Epidermal melanocyte (primary cell): ENCODE measurements around the gene GMCL1.
"Not testable (repeated sequence)": the region's sequence is repeated elsewhere in the genome, so short reads cannot be mapped to it uniquely, and the experiment has no call there.

ENCODE experiments used
- DNase-seq: peaks from one replicate; pipeline ENCODE4 v3.0.0; 2011; ENCODE audit warnings: low spot score; ENCODE audit not compliant: insufficient read length

Gene GMCL1

DNA sequence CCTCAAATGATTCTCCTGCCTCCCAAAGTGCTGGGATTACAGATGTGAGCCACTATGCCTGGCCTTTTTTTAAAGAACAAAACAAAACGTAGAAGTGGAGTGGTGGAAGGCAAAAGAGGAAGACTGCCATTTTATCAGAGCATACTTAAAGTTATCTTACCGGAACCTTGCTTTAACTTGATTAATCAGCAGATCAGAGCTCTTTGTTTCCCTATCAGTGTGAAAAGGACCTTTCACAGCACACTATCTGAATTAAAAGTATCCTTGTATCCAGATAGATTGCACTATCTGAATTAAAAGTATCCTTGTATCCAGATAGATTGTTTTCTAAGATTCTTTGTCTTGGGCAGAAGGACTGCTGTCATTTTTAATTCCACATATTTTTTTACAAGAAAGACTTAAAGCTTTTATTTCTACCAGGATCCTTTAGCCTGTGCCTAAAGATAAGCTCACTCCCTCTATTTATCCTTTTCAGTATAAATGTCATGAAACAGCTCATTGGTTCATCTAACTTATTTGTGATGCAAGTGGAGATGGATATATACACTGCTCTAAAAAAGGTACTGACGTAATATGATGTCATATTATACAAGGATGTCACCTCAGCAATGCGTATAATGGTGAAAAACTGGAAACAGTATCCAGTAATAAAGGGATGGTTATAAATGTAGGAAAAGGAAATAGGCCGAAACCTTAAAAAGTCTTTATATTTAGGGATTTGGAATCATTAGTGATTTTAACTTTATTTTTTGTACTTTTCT is 17.8 kb downstream of the GMCL1 start:
- DNase-seq = no peak

DNA sequence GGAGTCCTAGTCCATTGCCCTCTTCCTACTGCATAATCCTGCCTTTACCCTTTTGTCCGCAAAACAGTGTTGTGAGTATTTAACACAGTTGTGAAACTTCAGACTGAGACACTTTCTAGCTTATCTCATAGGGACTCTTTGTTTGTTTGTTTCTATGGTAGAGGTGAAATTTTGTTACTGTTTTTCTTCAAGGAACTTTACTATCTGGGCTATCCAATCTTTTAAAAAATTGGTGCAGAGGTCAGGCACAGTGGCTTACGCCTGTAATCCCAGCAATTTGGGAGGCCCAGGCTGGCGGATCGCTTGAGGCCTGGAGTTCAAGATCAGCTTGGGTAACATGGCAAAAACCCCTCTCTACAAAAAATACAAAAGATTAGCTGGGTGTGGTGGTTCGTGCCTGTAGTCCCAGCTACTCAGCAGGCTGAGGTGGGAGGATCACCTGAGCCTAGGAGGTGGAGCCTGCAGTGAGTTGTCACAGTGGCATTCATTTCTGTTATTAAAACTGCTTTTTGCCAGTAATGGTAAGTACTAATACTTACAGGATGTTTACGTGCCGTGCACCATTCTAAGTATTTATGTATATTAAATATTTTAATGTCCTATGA is 18.8 kb downstream of the GMCL1 start:
- DNase-seq = no peak

DNA sequence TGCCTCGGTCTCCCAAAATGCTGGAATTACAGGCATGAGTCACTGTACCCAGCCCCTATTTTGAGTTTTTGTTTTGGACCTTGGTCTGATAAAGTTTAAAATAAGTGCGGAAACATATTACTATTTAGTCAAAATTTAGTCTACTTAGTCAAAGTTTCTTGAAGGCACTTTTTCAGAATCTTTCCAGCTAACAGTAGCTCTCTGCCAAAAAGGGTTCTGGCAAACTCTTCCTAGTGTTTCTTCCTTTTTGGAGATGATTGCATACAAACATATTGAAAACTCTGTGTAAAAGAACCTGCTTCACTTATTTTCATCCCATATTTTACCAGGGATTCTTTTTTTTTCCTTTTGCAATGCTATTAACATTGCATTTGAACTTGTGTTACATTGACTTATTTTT is 28.8 kb downstream of the GMCL1 start:
- no peak for DNase-seq

DNA sequence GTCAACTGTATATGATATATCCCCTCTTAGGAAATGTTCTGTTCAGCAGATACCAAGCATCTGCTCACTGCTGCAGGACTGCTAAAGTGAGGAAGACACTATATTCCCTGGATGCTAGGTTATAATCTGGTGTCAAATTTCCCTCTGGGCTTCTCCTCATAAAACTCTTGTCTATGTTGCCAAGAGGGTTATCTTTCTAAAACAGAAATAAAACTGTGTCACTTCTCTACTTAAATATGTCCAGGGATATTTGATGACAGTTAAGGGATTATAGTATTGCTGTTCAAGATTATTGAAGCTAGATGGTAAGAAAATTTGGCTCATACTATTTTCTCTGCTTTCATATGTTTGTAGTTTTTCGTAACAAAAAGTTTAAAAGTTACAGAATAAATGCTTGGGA is 33.8 kb downstream of the GMCL1 start:
- DNase-seq = no peak

DNA sequence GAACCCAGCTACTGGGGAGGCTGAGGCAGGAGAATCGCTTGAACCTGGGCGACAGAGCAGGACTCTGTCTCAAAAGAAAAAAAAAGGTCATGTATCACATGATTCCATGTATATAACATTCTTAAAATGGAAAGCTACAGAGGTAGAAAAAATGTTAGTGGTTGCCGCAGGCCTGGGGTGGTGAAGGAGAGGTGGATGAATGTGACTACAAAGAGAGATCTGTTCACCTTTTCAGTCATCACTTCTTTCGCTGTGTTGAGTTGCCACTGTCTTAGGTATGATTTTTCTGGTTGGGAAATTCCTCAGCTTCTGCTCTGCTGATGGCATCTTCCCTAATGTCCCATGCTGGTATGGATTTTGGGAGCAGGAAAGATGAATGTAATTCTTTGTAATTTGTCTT is 59.0 kb downstream of the GMCL1 start:
- DNase-seq = no peak

DNA sequence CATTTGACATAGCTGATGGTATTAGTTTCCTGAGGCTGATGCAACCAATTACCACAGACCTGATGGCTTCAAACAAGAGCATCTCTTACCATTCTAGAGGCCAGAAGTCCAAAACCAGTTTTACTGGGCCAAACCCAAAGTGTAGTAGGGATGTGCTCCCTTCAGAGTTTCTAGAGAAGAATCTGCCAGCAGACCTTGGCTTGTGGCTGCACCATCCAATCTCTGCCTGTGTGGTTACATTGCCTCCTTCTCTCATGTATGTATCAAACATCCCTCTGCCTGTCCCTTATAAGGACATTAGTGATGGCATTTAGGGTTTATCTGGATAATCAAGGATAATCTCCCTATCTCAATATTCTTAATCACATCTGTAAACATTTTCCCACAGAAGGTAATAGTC is 59.8 kb downstream of the GMCL1 start:
- no peak for DNase-seq

DNA sequence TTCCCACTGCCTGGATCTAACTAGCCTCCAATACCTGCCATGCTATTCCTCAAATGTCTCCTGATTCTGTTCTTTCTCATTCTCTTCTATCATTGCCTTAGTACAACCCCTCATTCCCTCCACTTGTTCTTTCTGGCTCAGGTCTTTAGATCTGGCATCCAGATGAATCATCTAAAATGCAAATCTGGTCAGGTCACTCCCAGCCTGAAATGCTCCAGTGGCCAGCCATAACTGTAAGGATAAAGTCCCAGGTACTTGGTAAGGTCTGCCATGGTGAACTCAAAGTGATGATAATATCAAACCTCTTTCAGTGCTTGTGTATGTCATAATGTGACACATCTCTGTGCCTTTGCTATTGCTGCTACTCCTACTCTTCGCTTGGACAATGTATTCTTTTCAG is 61.4 kb downstream of the GMCL1 start:
- no peak for DNase-seq

DNA sequence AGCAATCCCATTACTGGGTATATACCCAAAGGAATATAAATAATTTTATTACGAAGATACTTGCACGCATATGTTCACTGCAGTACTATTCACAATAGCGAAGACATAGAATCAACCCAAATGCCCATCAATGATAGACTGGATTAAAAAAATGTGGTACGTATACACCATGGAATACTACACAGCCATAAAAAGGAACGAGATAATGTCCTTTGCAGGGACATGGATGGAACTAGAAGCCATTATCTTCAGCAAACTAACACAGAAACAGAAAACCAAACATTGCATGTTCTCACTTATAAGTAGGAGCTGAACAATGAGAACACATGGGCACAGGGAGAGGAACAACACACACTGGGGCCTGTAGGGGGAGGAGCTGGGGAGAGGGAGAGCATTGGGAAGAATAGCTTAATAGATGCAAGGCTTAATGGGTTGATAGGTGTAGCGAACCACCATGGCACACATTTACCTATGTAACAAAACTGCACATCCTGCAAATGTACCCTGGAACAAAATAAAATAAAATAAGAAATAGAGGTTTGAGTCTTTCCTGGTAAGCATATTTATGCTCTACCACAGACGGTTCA is 63.5 kb downstream of the GMCL1 start:
- not testable (repeated sequence) for DNase-seq

DNA sequence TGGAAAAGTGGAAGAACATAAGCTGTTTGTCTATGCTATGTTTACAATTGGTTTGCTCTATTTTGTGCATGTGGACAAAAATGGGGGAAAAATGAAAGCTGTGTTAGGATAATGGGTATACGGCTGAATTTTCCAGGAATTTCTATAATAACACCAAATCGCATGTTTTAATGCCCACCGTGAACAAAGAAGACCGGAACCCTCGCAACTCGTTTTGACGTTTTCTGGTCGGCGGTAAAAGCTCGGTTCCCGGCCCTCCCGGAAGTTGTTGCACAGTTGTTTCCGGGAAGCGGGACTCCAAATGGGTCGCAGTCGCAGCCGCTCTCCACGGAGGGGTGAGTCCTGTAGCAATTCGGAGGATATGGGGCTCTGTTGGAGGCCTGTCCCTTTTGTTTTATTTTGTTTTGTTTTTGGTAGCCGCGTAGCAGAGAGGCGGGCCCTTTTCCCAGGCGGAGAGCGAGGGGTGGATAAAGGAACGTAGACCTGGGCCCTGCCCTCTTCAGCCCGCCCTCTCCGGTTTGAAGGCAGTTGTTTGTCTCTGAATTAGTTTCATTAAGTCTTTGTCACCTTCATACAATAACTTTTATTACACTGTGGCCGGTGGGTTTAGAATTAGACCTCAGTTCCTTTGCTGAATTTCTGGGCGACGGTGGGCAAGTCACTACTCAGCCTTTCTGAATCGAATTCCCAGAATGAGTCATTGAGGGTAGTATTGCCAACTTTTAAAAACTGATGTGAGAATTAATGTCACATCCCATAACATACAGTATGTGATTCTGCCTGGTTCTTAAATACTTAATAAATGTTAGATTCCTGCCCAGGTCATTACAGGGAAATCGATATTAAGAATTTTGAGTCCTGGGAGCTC is 64.5 kb downstream of the GMCL1 start, which contains the start of gene SNRNP27:
SNRNP27 (plus strand) TSS at position 273 of the 868 bp plus-strand sequence; CDS start at position 302, 29 bp downstream.
- peak; percentile 68 for DNase-seq

DNA sequence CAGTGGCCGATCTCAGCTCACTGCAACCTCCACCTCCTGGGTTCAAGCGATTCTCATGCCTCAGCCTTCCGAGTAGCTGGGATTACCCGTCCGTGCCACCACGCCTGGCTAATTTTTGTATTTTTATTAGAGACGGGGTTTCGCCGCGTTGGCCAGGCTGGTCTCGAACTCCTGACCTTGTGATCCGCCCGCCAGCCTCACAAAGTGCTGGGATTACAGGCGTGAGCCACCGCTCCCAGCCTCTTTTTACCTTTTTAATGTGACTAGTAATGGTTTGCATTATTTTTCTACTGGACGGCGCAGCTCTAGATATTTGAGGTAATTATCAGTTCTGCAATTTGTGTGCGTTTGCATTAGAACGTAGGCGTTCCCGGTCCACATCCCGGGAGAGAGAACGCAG is 65.3 kb downstream of the GMCL1 start:
- not testable (repeated sequence) for DNase-seq

DNA sequence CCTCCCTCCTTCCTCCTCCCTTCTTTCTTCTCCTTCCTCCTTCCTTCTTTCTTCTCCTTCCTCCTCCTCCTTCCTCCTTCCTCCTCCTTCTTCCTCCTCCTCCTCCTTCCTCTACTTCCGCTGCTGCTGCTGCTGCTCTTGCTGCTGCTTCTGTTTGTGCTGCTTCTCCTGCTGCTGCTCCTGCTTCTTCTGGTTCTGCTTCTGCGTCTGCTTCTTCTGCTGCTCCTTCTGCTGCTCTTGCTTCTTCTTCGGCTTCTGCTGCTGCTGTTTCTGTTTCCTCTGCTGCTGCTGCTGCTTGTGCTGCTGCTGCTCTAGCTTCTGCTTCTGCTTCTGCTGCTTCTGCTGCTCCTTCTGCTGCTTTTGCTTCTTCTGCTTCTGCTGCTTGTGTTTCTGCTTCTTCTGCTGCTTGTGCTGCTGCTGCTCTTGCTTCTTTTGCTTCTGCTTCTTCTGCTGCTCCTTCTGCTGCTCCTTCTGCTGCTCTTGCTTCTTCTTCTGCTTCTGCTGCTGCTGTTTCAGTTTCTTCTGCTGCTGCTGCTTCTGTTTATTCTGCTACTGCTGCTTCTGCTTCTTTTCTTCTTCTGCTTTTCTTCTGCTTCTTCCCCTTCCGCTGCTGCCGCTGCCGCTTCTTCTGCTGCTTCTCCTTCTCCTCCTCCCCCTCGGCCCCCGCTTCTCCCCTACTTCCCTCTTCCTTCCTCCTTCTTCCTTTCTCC is 72.9 kb downstream of the GMCL1 start:
- no peak for DNase-seq

DNA sequence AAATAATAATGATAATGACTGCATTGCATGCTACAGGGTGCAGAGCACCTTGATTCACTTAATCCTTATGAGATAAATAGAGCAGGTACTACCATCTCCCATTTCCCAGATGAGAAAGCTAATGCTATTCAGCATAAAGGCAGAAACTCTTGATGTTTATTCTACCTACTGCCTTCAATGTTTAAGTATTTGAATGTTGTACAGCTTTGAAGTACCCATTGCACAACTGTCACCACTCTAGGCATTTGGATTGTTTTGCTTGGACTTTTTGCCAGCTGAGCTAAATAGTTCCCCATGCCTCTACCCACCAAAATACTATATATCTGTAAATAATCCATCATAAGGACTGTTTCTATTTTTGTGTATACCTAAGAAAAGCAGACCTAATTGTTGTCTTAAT is 77.8 kb downstream of the GMCL1 start:
- no peak for DNase-seq

DNA sequence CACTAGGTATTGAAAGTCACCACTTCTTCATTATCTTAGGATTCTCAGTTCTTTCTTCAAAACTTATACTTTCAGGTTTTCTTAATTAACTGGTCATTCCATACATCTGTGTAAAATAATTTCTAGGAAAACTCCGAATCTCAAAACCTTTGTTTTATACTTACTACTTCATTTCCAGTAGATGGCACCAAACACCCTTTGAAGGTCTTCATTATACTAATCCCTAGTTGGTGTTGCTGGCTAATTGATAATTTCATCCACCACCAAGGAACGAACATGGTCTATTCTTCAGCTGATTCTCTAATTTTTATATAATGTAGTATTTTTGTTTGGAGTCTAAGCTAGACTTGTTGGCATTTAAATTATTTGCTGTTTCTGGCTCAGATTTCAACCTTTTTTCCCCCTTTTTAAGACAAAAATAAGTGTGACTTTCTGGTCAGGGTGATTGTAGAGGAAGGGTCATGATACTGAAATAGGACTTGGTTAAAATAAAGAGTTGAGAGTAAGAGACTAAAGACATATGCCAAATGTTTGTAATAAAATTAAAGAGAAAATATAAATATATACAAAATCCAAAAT is 82.6 kb downstream of the GMCL1 start:
- no peak for DNase-seq

DNA sequence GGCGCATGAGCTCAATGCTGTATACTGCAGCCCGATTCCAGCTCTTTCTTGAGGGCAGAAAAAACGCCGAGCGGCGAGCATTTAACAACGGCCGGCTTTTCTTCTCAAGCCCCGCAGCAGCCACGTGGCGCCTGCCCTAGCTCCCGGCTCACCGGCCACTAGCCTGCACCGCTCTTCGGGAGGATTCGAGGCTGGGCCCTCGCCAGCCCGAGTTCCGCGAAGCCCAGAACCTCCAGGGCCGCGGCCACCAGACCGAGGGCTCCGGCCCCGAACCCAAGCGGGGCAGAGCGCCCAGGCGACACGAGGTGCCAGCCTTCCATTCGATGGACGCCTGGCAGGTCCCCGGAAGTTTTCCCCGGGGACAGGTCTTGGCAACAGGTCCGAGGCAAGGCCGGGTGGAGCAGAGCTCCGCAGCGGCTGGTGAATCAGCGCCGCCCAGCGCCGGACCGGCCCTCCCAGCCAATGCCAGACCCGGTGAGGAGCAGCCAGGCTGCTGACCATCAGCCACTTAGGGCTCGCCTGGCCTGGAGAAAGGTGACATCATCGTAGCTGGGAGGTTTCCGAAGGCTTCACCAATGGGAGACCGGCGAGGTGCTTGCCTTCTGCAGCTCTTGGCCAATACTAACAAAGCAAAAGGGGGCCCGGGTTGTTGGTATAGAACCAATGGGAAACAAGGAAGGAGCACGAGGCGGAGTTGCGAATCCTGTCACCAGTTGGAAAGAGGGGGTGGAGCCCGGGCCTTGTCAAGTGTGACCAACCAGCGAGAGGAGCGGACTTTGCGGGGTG is 84.9 kb downstream of the GMCL1 start:
- peak; percentile 97 for DNase-seq

DNA sequence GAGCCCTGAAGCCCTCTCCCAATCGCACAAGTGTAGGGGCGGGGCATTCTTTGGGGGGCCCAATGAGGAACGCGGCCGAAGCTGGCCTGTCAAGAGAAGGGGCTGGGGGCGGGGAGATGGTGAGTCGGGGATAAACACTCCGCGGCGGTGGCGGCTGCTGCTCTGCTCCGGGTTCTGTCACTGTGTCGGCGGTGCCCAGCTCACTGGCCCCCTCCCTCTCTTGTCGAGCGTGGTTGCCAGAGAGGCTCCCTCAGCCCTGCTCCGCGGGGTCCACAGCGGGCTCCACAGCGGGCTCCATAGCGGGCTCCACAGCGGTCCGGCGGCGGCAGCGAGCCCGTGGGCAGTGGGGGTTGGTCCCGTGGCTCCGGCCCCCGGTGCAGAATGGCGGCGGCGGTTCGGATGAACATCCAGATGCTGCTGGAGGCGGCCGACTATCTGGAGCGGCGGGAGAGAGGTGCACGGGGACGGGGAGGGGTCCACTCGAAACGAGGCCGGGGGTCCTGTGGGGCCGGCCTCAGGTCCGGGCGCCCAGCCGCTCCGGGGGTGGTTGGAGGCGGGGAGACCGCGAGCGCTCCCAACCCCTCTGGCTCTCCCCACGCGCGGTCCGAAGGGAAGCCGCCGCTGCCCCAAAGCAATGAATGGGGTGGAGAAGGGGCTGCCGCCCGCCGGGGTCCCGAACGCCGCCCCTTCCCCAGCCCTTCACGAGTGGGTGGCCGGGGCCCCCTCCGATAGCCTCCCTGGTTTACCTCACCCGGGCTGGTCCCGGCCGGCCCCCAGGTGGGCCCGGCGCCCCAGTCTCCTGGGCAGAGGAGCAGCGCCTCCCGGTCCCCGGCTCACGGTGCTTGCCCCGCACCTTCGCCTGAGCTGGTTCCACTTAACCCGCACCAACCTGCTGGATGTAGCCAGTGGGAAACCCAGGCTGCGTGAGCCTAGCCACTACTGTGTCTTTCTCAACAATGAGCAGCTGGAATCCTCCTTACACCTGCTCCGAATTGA is 85.8 kb downstream of the GMCL1 start, which contains the start of gene MXD1:
MXD1 (plus strand) TSS at position 160 of the 996 bp plus-strand sequence; CDS start at position 382, 222 bp downstream.
- no peak for DNase-seq

DNA sequence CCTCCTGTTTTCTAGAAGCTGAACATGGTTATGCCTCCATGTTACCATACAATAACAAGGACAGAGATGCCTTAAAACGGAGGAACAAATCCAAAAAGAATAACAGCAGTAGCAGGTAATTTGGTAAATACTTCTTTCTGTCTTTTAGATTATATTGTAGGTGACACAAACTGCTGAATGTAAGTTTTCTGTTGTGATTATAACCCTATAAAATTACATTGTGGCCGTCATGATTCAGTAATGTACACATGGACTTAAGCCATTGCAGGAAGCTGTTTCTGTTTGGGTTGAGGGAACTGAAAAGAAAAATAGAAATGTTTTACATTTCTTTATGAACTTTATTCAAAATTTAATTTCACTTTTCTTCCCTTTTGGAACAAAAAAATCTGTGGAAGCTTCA is 86.6 kb downstream of the GMCL1 start:
- no peak for DNase-seq

DNA sequence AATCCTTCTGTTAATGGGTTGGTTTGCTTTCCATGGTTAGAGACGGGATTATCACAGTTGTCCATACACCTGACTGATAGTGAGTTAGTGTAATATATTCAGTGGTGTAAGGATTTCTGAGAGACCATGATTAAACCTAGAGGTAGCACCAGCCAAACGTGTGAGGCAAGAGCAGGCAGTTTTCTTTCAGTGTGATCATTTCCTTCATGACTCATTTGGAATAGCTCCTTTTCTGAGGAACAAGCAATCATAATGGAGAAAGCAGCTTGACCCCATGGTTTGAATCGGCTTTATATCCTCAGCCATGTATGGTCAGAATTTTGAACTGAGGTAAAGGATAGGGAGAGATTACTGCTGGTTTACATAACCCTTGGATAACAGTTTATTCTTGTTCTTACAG is 88.4 kb downstream of the GMCL1 start:
- DNase-seq = no peak

DNA sequence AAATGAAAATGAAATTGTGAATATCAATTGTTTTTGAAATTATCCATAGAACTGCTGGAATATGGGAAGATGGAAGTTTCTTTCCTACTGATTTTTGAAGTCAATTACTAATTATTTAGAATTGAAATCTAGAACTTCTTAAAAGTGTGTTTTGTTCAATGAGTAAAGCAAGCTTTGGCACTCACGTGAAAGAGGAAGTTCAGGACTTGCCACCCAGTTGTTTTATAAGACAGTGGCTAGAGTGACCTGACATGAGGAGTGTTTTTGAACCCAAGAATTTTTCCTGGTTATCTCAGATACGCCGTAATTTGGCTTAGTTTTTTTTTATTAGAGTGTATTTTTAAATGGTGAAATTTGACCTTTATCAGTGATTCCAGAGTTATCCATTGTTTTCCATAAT is 88.9 kb downstream of the GMCL1 start:
- no peak for DNase-seq

DNA sequence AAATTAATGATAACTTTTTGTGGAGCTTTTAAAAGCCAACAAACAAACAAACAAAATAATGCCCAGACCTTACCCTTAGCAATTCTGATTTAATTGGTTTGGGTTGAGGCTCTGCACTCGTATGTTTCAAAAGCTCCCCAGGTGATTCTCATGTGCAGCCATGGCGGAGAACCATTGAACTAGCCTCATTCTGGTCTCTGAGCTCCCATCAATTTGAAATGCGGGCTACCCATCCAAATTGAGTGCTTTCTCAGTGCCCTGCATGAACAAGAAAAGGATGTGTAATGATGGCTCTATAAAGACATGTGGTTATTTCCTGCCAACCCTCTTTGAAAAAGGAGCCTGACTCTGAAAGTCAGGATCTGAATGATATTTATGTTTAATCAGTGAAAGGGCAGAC is 93.7 kb downstream of the GMCL1 start:
- DNase-seq = no peak
